HepG2 (cell line): Measurements from ENCODE around the gene RGS19. TPM values are rescaled to one million over a fixed set of nuclear protein-coding genes. Genes with fewer than 3 reads are reported as not detected.
A peak's percentile ranks its signal among the peaks of the same experiment; 100 is the strongest.

ENCODE experiments used
- ADNP ChIP-seq: sonication (generic); formaldehyde crosslinking; IDR thresholded peaks from 2 replicates; pipeline ENCODE4 v1.4.0; 2020; ENCODE audit warnings: missing genetic modification reagents
- AGO1 ChIP-seq: fragments of 200-400 bp; formaldehyde crosslinking; IDR thresholded peaks from 2 replicates; pipeline ENCODE4 v1.6.1; 2017; ENCODE audit warnings: mild to moderate bottlenecking, low read depth, low read length, moderate library complexity; ENCODE audit not compliant: poor library complexity, severe bottlenecking
- ATF7-NPFF ChIP-seq: sonication (generic); formaldehyde crosslinking; IDR thresholded peaks from 2 replicates; pipeline ENCODE4 v1.8.1; 2023; ENCODE audit warnings: mild to moderate bottlenecking, low read depth, missing genetic modification reagents, moderate library complexity
- DMAP1 ChIP-seq: IDR thresholded peaks from 2 replicates; pipeline ENCODE4 v1.6.1; 2016
- FLYWCH1 ChIP-seq: sonication (generic); formaldehyde crosslinking; IDR thresholded peaks from 2 replicates; pipeline ENCODE4 v1.8.1; 2023; ENCODE audit warnings: mild to moderate bottlenecking, missing genetic modification reagents
- FOSL2 ChIP-seq: sonication (generic); formaldehyde crosslinking; IDR thresholded peaks from 2 replicates; pipeline ENCODE4 v1.4.0; 2020; ENCODE audit warnings: missing genetic modification reagents
- GATAD2A ChIP-seq: IDR thresholded peaks from 2 replicates; pipeline ENCODE4 v1.6.1; 2016
- GMEB2 ChIP-seq: IDR thresholded peaks from 2 replicates; pipeline ENCODE4 v1.6.1; 2016; ENCODE audit warnings: missing biosample characterization, missing genetic modification reagents, low read depth
- HDAC1 ChIP-seq: sonication (generic); formaldehyde crosslinking; IDR thresholded peaks from 2 replicates; pipeline ENCODE4 v1.5.1; 2020; ENCODE audit warnings: mild to moderate bottlenecking, missing genetic modification reagents
- ISL2 ChIP-seq: sonication (generic); formaldehyde crosslinking; IDR thresholded peaks from 2 replicates; pipeline ENCODE4 v1.5.0; 2020; ENCODE audit warnings: missing genetic modification reagents
- MXD1 ChIP-seq: sonication (generic); formaldehyde crosslinking; IDR thresholded peaks from 2 replicates; pipeline ENCODE4 v1.4.0; 2020; ENCODE audit warnings: mild to moderate bottlenecking, missing genetic modification reagents
- NRL ChIP-seq: sonication (generic); formaldehyde crosslinking; IDR thresholded peaks from 2 replicates; pipeline ENCODE4 v1.5.0; 2020; ENCODE audit warnings: missing genetic modification reagents, mild to moderate bottlenecking, moderate library complexity, borderline replicate concordance
- RAD21 ChIP-seq: fragments of 450-650 bp; formaldehyde crosslinking; IDR thresholded peaks from 2 replicates; pipeline ENCODE4 v1.5.0; 2020; ENCODE audit warnings: mild to moderate bottlenecking
- SAFB2 ChIP-seq: sonication (generic); formaldehyde crosslinking; IDR thresholded peaks from 2 replicates; pipeline ENCODE4 v1.5.1; 2020; ENCODE audit warnings: missing genetic modification reagents, low read depth, mild to moderate bottlenecking, borderline replicate concordance
- TAF15 ChIP-seq: fragments of 200-400 bp; formaldehyde crosslinking; IDR thresholded peaks from one replicate; pipeline ENCODE4 v1.6.1; 2018; ENCODE audit warnings: mild to moderate bottlenecking, low read depth, low read length; ENCODE audit not compliant: poor library complexity, severe bottlenecking
- ZNF382 ChIP-seq: sonication (generic); formaldehyde crosslinking; IDR thresholded peaks from 2 replicates; pipeline ENCODE4 v1.5.0; 2020; ENCODE audit warnings: missing genetic modification reagents, mild to moderate bottlenecking, borderline replicate concordance
- ZNF556 ChIP-seq: sonication (generic); formaldehyde crosslinking; IDR thresholded peaks from 2 replicates; pipeline ENCODE4 v1.4.0; 2020; ENCODE audit warnings: mild to moderate bottlenecking, missing genetic modification reagents, borderline replicate concordance
- ZNF883 ChIP-seq: sonication (generic); formaldehyde crosslinking; IDR thresholded peaks from 2 replicates; pipeline ENCODE4 v1.5.1; 2020; ENCODE audit warnings: mild to moderate bottlenecking, missing genetic modification reagents; ENCODE audit errors: not compliant biosample characterization
- ZSCAN25 ChIP-seq: sonication (generic); formaldehyde crosslinking; IDR thresholded peaks from 2 replicates; pipeline ENCODE4 v1.8.0; 2022; ENCODE audit warnings: mild to moderate bottlenecking, missing genetic modification reagents
- polyA plus RNA-seq, 8 experiments: library from polyadenylated mRNA; depleted of rRNA in 3 of 8; stranded (reverse) in 7 of 8; unstranded in 1 of 8; fragments of >200 nt; fragmentation: Illumina TruSeq in 4 of 8; extraction: Trizol in 4 of 8; gene quantifications; 2 replicates each; pipeline versions ENCODE4 v1.2.1 to v1.2.3, GENCODE V29; 2011 to 2016; ENCODE audit warnings: low read depth in 4 of 8, missing spikeins in 1 of 8, mixed read lengths in 1 of 8; ENCODE audit not compliant: insufficient read depth in 1 of 8
- total RNA-seq, 5 experiments: library from RNA; depleted of rRNA; stranded (reverse); fragments of >200 nt; fragmentation: Illumina TruSeq; extraction: Trizol; gene quantifications; 2 replicates each; pipeline ENCODE4 v1.2.3, GENCODE V29; 2016; ENCODE audit warnings: low read depth in 1 of 5
- TF ChIP-seq, protein P1 (sequence below): IDR thresholded peaks from 2 replicates; pipeline ENCODE4 v1.6.1; 2018; ENCODE audit warnings: missing genetic modification reagents, mild to moderate bottlenecking, missing compliant biosample characterization
- TF ChIP-seq, protein P2 (sequence below): sonication (generic); formaldehyde crosslinking; IDR thresholded peaks from 2 replicates; pipeline ENCODE4 v1.4.0; 2020; ENCODE audit warnings: missing genetic modification reagents, mild to moderate bottlenecking, borderline replicate concordance

Gene RGS19
- total and polyA plus RNA-seq, 2 of the 13 experiments (the other 11 are each of a cell fraction or from before 2014, with no cell fraction given): 10.7 to 11.9 TPM

- TF ChIP-seq, protein P1, sequence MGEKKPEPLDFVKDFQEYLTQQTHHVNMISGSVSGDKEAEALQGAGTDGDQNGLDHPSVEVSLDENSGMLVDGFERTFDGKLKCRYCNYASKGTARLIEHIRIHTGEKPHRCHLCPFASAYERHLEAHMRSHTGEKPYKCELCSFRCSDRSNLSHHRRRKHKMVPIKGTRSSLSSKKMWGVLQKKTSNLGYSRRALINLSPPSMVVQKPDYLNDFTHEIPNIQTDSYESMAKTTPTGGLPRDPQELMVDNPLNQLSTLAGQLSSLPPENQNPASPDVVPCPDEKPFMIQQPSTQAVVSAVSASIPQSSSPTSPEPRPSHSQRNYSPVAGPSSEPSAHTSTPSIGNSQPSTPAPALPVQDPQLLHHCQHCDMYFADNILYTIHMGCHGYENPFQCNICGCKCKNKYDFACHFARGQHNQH (CRISPR knock-in tag): peak; percentile 29; the same call in 1 of the 2 replicates
- TF ChIP-seq FOSL2 (peak; percentile 15; the same call in 1 of the 2 replicates), DMAP1 (no peak), FLYWCH1 (CRISPR knock-in tag) (no peak), MXD1 (CRISPR knock-in tag) (0 out of 2 replicates have a peak, but pooled peaks have one; percentile 15), ZNF382 (no peak), ISL2 (peak; percentile 45; the same call in 1 of the 2 replicates), ZNF556 (peak; percentile 84; the same call in 1 of the 2 replicates), GMEB2 (no peak), GATAD2A (CRISPR knock-in tag) (0 out of 2 replicates have a peak, but pooled peaks have one; percentile 30), ATF7-NPFF (CRISPR knock-in tag) (peak; percentile 72; the same call in 1 of the 2 replicates), HDAC1 (CRISPR knock-in tag) (peak; percentile 50), TAF15 (peak; percentile 55), ZNF883 (CRISPR knock-in tag) (peak; percentile 88), AGO1 (peak; percentile 76), ADNP (0 out of 2 replicates have a peak, but pooled peaks have one; percentile 17), ZSCAN25 (no peak), NRL (CRISPR knock-in tag) (0 out of 2 replicates have a peak, but pooled peaks have one; percentile 13), SAFB2 (CRISPR knock-in tag) (no peak), RAD21 (CRISPR knock-in tag) (peak; percentile 91)
- TF ChIP-seq, protein P2, sequence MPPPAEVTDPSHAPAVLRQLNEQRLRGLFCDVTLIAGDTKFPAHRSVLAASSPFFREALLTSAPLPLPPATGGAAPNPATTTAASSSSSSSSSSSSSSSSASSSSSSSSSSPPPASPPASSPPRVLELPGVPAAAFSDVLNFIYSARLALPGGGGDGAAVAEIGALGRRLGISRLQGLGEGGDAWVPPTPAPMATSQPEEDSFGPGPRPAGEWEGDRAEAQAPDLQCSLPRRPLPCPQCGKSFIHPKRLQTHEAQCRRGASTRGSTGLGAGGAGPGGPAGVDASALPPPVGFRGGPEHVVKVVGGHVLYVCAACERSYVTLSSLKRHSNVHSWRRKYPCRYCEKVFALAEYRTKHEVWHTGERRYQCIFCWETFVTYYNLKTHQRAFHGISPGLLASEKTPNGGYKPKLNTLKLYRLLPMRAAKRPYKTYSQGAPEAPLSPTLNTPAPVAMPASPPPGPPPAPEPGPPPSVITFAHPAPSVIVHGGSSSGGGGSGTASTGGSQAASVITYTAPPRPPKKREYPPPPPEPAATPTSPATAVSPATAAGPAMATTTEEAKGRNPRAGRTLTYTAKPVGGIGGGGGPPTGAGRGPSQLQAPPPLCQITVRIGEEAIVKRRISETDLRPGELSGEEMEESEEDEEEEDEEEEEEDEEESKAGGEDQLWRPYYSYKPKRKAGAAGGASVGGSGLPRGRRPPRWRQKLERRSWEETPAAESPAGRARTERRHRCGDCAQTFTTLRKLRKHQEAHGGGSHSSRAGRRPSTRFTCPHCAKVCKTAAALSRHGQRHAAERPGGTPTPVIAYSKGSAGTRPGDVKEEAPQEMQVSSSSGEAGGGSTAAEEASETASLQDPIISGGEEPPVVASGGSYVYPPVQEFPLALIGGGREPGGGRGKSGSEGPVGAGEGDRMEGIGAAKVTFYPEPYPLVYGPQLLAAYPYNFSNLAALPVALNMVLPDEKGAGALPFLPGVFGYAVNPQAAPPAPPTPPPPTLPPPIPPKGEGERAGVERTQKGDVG (CRISPR knock-in tag): no peak
Measured at GRCh38 chr20:64101731-64102621, 22.7 kb upstream of the RGS19 start (continued).
